ENCODE data around the gene KLHDC9.

DNA sequence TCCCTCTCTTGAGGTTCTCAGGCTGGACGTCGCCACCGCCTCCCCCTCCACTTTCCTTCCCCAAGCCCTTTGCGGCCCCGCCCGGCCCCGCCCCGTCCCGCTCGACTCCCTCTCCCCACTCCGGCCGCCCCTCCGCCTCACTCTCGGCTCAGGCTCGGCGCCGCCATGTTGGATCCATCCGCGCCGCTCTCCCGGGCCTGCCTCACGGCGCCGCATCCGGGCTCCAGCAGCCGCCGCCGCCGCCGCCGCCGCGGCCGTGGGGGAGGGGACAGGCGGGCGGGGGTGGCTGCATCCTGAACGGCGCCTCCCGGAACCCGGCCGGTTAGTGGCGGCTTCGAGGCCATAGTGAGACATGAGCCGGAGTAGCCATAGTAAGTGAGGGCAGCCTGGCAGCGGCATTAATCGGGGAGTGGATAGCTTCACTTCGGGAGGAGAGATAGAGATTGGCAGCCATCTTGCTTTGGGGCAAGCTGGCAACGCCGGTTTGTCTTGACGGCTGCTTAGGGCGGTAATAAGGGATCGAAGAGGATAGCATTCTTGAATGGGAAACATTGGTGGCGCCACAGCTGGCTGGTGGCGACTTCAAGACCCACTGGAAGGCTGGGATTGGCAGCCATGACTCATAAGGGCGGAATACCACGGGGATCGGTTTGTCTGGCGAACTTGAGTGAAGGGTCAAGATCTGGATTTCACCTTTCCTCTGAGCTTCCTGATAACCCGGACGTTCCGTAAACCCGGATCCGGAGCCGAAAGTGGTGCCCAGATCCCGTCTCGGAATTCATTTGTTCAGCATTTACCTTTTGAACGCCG, 34.5 kb downstream of the KLHDC9 start, which contains the start of gene DEDD:
- TF ChIP-seq CTCF (IDR thresholded peaks at IDR 0.05) = peak in 1 of 4 experiments; percentile 20
- TF ChIP-seq POLR2A (IDR thresholded peaks at IDR 0.05) = peak; percentile 54 to 64
